ENCODE results near the gene TREML2.

TREML2 gene

GRCh38 chr6:41174610-41175009, 26.3 kb downstream of the TREML2 start:
- DNase-seq = no peak

GRCh38 chr6:41171908-41172307, 29.0 kb downstream of the TREML2 start:
- no peak for DNase-seq

GRCh38 chr6:41170547-41171160, 30.3 kb downstream of the TREML2 start:
- DNase-seq = no peak

GRCh38 chr6:41167173-41167963, 33.6 kb downstream of the TREML2 start:
- no peak for DNase-seq

GRCh38 chr6:41164551-41165120, 36.3 kb downstream of the TREML2 start:
- DNase-seq = no peak

GRCh38 chr6:41163419-41163717, 37.6 kb downstream of the TREML2 start:
- DNase-seq = no peak

GRCh38 chr6:41162687-41163418, 38.1 kb downstream of the TREML2 start, which contains the start of gene TREM2:
TREM2 (minus strand) TSS chr6:41163116; CDS start chr6:41163082, 34 bp downstream.
- no peak for DNase-seq

- no peak for DNase-seq
These were observed 38.9 kb downstream of the TREML2 start for GRCh38 chr6:41161851-41162552.

GRCh38 chr6:41161380-41161779, 39.6 kb downstream of the TREML2 start:
- DNase-seq = no peak

- DNase-seq = no peak
These were observed 40.0 kb downstream of the TREML2 start for GRCh38 chr6:41160933-41161332.

GRCh38 chr6:41159415-41160082, 41.4 kb downstream of the TREML2 start:
- DNase-seq = peak; percentile 27 to 69

GRCh38 chr6:41157323-41157722, 43.6 kb downstream of the TREML2 start:
- DNase-seq = no peak

- no peak for DNase-seq
These were observed 44.2 kb downstream of the TREML2 start for GRCh38 chr6:41156771-41157170.

- no peak for DNase-seq
These were observed 44.9 kb downstream of the TREML2 start for GRCh38 chr6:41156001-41156400.

- DNase-seq = no peak
These were observed 45.7 kb downstream of the TREML2 start for GRCh38 chr6:41155132-41155805.

GRCh38 chr6:41153992-41154625, 46.8 kb downstream of the TREML2 start, which contains the start of gene TREML1:
TREML1 (minus strand) TSS chr6:41154347; CDS start chr6:41154288, 59 bp downstream.
- DNase-seq = no peak

GRCh38 chr6:41153451-41153850, 47.5 kb downstream of the TREML2 start:
- DNase-seq = no peak

GRCh38 chr6:41150671-41151070, 50.3 kb downstream of the TREML2 start:
- DNase-seq = no peak

GRCh38 chr6:41147917-41148316, 53.0 kb downstream of the TREML2 start:
- DNase-seq = peak in 1 of 2 experiments; percentile 44
